Measurements from ENCODE around the gene MAPT.

Gene MAPT

GRCh38 chr17:45974916-45975630, 80.7 kb downstream of the MAPT start:
- DNase-seq (ENCODE audit: low read depth), result no peak

GRCh38 chr17:45975640-45976295, 81.4 kb downstream of the MAPT start:
- DNase-seq (ENCODE audit: low read depth), result no peak

GRCh38 chr17:45976391-45976754, 82.0 kb downstream of the MAPT start:
- no peak for DNase-seq (ENCODE audit: low read depth)

- DNase-seq (ENCODE audit: low read depth), result no peak
Measured at GRCh38 chr17:45976755-45977505, 82.6 kb downstream of the MAPT start.

- no peak for DNase-seq (ENCODE audit: low read depth)
Measured at GRCh38 chr17:45977506-45977824, 83.1 kb downstream of the MAPT start.

- DNase-seq (ENCODE audit: low read depth), result no peak
Measured at GRCh38 chr17:45977976-45978626, 83.7 kb downstream of the MAPT start.

- no peak for DNase-seq (ENCODE audit: low read depth)
Measured at GRCh38 chr17:45979137-45979536, 84.8 kb downstream of the MAPT start.

- DNase-seq (ENCODE audit: low read depth), result no peak
Measured at GRCh38 chr17:45980855-45981254, 86.5 kb downstream of the MAPT start.

GRCh38 chr17:45981306-45981705, 87.0 kb downstream of the MAPT start:
- DNase-seq (ENCODE audit: low read depth), result no peak

GRCh38 chr17:45982791-45983613, 88.6 kb downstream of the MAPT start:
- DNase-seq (ENCODE audit: low read depth), result no peak

GRCh38 chr17:45983614-45984310, 89.4 kb downstream of the MAPT start:
- DNase-seq (ENCODE audit: low read depth), result no peak

GRCh38 chr17:45984368-45984767, 90.0 kb downstream of the MAPT start:
- DNase-seq (ENCODE audit: low read depth), result no peak

- no peak for DNase-seq (ENCODE audit: low read depth)
Measured at GRCh38 chr17:45985447-45985846, 91.1 kb downstream of the MAPT start.

GRCh38 chr17:45986056-45986455, 91.7 kb downstream of the MAPT start:
- no peak for DNase-seq (ENCODE audit: low read depth)

- no peak for DNase-seq (ENCODE audit: low read depth)
Measured at GRCh38 chr17:45987706-45988105, 93.4 kb downstream of the MAPT start.

- no peak for DNase-seq (ENCODE audit: low read depth)
Measured at GRCh38 chr17:45989759-45990158, 95.4 kb downstream of the MAPT start.

GRCh38 chr17:45990886-45991285, 96.5 kb downstream of the MAPT start:
- no peak for DNase-seq (ENCODE audit: low read depth)

- DNase-seq (ENCODE audit: low read depth), result no peak
Measured at GRCh38 chr17:45991341-45991740, 97.0 kb downstream of the MAPT start.

- DNase-seq (ENCODE audit: low read depth), result no peak
Measured at GRCh38 chr17:45992175-45992574, 97.8 kb downstream of the MAPT start.

GRCh38 chr17:45992904-45993303, 98.5 kb downstream of the MAPT start:
- DNase-seq (ENCODE audit: low read depth), result no peak

GRCh38 chr17:45993962-45994627, 99.7 kb downstream of the MAPT start:
- no peak for DNase-seq (ENCODE audit: low read depth)

Data from activated T-cell treated with anti-CD3 and anti-CD28 coated beads for 48 hours (primary cell).